HG03159 (cell line): ENCODE data around the gene ALOX15.
"Not testable (repeated sequence)": the region's sequence is repeated elsewhere in the genome, so short reads cannot be mapped to it uniquely, and the experiment has no call there.

Source experiments
- ATAC-seq: cut with Tn5 transposase; IDR thresholded peaks from one replicate; pipeline ENCODE4 v1.9.1; 2021; ENCODE audit warnings: mild to moderate bottlenecking, moderate library complexity; ENCODE audit not compliant: unreplicated experiment

Gene ALOX15

GRCh38 chr17:4595685-4596342 lies 45.7 kb downstream of the ALOX15 start:
- not testable (repeated sequence) for ATAC-seq

GRCh38 chr17:4594931-4595684 lies 46.4 kb downstream of the ALOX15 start:
- ATAC-seq: no peak

- no peak for ATAC-seq
These were observed 47.1 kb downstream of the ALOX15 start for GRCh38 chr17:4594406-4594805.

- no peak for ATAC-seq
These were observed 48.5 kb downstream of the ALOX15 start for GRCh38 chr17:4593021-4593421.

DNA sequence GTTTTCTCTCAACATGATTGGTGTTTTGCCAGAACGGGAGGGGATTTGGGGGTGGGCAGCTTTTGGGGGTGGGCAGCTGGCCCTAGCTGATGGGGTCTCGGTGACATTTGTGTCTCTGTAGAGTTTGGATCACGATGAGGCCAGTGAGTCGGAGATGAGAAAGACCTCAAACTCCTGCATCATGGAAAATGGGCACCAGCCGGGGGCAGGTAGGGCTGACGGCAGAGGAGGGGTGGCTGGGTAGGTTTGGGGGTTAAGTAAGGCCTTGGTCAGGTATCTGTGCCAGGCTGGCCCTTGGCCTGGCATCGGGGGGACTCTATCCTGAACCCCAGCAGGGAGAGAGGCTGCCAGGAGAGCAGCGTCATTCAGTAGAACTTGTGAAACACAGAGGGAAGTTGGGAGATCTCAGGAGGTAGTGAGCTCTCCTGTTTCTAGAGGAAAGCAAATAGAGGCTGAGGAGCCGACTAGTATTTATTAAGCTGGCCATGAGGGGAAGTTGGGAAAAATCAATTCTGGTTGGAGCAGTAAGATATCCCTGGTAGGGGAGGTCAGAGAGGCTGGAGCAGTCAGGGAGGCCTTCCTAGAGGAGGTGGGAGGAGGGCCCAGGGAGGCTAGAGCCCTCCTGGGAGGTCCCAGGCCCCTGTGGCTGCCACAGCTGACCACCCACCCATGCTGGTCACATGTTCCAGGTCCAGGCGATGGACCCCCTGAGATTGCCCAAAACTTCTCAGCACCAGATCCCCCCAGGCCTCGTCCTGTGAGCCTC lies 49.1 kb downstream of the ALOX15 start:
- ATAC-seq: no peak

GRCh38 chr17:4591529-4591928 lies 49.9 kb downstream of the ALOX15 start:
- ATAC-seq: no peak

GRCh38 chr17:4590981-4591453 lies 50.5 kb downstream of the ALOX15 start:
- ATAC-seq: no peak

- ATAC-seq: not testable (repeated sequence)
These were observed 51.4 kb downstream of the ALOX15 start for GRCh38 chr17:4590042-4590441.

DNA sequence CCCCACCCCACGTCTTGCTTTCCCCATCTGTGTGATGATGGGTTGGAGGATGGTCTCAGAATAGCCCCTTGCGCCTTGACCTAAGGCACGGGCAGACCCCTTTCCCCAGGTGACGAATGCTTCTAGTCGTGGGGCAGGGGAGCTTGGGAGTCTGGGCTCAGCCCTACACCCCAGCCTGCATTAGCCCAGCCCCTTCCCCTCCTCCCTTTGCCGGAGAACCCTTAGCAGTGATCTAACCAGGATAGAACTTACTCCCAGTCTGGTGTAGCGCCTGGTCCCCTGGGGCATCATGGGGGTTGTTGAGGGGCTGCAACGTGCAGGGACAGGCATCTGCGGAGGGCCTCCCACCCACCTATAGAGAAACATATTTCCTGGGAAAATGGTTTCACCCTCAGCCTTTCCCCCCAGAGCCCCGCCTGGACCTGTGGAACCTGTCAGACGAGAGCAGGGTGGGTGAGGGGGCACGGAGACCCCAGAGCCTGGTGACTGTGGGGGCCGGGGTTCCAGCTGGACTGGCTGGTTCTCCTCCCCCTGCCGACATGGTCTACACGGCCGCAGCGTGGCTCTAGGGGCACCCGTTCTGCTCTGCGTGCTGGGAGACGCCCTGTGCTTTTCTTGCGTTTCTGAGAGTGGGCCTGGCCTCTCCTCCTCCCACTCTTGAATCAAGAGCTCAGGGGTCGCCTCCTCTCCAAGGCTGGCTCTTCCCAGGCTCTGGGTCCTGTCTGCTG lies 52.4 kb downstream of the ALOX15 start:
- no peak for ATAC-seq

- ATAC-seq: no peak
These were observed 53.1 kb downstream of the ALOX15 start for GRCh38 chr17:4588391-4588790.

DNA sequence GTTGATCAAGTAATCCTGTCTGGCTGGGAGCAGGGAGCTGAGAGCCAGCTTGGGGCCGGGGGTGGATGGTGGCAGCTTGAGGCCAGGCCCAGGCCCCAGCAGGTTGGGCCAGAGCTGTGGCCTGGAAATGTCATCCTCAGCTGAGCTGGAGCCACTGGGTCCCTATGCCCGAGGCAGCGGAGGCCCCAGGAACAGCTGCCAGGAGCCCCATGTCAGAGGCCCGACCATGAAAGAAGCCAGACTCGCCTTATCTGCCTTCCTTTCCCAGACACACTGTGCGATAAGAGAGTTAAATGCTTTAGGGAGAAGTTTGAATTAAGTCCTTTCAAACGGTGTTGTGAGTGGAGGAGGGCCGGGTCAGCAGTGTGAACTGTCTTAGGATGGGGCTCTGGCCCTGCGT lies 53.7 kb downstream of the ALOX15 start:
- no peak for ATAC-seq

DNA sequence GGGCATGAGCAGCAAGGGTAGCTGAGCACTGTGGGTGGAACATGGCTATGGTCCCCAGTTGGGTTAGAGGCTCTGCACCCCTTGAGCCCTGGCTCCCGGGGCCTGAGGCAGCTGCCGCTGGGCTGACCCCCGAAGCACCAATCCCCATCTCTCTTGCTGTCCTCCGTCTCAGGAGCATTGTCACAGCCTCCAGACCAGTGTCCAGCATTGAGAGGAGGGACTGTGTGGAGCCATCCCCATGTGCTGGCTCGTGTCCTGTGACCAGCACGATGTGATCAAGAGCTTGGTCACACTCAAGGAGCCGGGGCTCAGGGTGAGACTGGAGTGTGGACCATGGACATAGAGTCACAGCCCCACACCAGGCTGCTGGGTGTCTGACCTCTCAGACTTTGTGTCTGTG lies 54.3 kb downstream of the ALOX15 start:
- no peak for ATAC-seq

- ATAC-seq: no peak
These were observed 55.4 kb downstream of the ALOX15 start for GRCh38 chr17:4586043-4586442.

DNA sequence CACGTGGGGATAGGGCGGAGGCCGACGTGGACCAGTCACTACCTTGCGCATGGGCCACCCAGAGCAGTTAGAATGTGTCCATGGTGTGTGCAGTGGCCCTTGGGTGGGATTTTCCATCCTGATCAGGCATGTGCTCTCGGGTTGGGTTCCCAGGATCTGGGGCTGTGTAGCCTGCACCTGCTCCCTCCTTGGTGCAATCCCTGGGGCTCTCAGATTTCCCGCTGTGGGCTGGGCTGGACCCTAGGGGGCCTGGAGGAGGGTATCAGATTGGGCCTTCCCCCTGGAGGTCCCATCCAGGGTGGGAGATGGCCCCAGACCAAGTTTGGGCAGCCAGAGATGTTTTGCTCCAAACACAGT lies 55.9 kb downstream of the ALOX15 start:
- ATAC-seq: no peak

GRCh38 chr17:4584917-4585637 lies 56.4 kb downstream of the ALOX15 start:
- ATAC-seq: no peak

- ATAC-seq: no peak
These were observed 57.2 kb downstream of the ALOX15 start, which contains the start of gene SMTNL2 for GRCh38 chr17:4584101-4584916. TSS of gene SMTNL2 (plus strand) at chr17:4584529. CDS start at chr17:4584606, 77 bp downstream.

GRCh38 chr17:4583782-4584100 lies 57.7 kb downstream of the ALOX15 start:
- ATAC-seq: no peak

DNA sequence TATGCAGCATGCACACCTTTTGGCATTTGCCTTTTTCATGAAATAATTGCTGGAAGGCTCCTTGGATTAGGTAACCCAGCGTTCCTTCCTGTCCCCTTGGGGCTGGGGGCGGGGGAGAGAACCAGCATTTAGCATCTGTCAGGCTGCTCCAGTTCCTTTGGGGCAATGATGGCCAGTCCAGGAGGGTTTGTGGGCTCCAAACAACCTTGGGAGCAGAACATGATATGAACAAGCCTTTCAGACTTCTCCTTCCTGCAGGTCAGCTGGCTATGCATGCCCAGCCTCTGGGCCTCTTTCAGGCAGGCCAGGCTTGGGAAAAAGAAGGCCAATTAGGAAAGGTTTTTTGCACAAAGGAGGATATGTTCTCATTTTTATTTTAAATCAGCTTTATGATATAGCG lies 58.3 kb downstream of the ALOX15 start:
- ATAC-seq: no peak

GRCh38 chr17:4582691-4583090 lies 58.8 kb downstream of the ALOX15 start:
- no peak for ATAC-seq

- ATAC-seq: no peak
These were observed 59.4 kb downstream of the ALOX15 start for GRCh38 chr17:4582101-4582501.
